GM19438 (cell line): ENCODE results near the gene TGIF2.

Experiments used
- ATAC-seq: cut with Tn5 transposase; IDR thresholded peaks from one replicate; pipeline ENCODE4 v1.9.1; 2021; ENCODE audit warnings: low read depth; ENCODE audit not compliant: unreplicated experiment

Gene TGIF2

DNA sequence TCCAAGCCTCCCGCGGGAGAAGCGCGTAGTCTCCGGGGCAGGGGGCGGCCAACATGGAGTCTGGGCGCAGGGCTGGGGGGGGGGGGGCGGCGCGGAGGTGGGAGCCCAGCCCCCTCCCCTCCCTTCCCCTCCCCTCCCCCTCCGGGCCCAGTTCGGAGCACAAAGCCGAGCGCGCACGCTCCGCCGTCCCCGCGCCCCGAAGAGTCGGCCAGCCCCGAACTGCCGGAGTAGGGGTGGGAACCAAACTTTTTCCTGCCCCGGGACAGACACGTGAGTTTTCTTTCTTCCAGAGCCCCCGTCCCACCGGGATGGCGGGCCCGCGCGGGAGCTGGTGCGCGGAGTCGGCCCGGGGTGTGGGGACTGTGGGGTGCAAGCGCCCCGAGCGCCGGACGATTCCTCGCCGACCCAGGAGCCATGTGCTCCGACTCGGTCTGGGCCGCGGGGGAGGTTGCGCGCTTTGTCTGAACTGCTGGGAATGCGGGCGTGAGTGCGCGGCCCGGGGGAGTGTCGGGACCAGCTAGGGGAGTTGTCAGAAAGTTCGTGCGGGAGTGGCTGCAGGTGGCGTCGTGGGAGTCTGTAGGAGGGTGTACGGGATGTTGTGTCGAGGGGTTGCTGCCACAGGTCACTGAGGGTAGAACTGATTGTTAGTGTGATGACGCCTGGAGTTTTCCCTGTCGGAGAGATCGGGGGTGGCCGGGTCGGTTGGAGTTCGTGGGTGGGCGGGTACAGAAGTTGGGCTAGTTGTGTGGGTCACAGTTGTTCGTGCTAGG lies 1.2 kb downstream of the TGIF2 start:
- ATAC-seq: no peak

- no peak for ATAC-seq
These were observed 2.7 kb downstream of the TGIF2 start for GRCh38 chr20:36576081-36576445.

- no peak for ATAC-seq
These were observed 5.1 kb downstream of the TGIF2 start for GRCh38 chr20:36578356-36579041.

GRCh38 chr20:36579996-36580545 lies 6.7 kb downstream of the TGIF2 start:
- ATAC-seq: no peak

GRCh38 chr20:36582322-36582721 lies 8.9 kb downstream of the TGIF2 start:
- ATAC-seq: no peak

DNA sequence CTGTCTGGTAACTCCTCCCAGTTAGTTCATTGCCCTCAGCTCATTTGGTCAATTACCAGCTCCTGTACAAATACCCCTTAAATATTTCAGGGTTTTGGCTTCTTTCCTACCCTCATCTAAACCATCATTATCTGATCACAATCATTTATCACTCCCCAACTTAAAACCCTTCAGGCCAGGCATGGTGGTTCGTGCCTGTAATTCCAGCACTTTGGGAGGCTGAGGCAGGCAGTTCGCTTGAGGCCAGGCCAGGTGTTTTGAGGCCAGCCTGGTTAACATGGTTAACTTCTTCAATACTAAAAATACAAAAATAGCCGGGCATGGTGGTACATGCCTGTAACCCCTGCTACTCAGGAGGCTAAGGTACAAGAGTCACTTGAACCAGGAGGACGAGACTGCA lies 9.4 kb downstream of the TGIF2 start:
- no peak for ATAC-seq

DNA sequence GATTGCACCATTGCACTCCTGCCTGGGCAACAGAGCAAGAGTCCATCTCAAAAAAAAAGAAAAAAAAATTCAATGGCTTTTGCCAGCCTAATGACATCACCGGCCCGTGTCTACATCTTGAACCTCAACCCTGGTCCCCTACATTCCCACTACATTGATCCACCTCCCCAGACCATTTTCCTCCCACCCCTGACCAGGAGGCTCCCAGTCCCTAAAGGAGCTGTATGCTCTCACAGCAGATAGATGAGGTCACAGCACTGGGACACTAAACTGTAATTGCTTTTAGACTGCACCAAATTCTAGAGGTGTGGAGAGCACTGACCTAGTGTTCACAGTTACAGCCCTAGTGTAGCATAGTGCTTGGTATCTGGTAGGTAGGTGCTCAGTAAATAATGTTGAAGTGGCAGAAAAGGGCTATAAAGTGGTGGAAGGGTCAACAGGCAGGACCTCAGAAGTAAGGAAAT lies 10.7 kb downstream of the TGIF2 start:
- ATAC-seq: no peak

DNA sequence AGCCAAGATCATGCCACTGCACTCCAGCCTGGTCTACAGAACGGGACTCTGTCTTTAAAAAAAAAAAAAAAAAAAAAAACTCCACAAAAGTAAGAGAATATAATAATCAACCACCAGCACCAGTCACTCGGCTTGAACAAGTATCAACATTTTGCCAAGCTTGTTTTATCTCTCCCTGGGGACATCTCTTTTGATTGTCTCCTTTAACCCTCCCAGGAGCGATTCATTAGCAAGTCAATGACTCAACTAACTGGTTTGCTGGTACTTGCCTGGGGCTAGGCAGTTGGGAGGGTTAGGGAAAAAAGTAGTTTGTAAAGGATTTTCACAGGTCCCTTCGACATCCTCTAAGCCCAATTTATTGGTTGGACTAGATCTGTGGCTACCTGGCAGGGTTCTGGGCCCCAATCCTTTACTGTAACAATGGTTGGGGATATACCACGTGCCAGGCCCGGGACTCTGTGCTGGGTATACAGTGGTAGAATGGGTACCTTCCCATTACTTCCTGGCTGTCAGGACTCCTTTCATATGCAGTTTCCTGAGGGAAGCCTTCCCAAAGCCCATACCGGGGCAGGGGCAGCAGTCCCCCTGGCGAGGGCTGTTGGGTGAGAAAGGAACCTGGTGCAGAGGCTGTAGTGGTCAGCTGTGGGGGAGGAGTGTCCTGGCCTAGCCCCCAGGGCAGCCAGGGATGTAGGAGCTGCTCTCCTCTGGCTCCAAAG lies 12.2 kb downstream of the TGIF2 start:
- no peak for ATAC-seq

- ATAC-seq: no peak
These were observed 14.1 kb downstream of the TGIF2 start for GRCh38 chr20:36587388-36588070.

GRCh38 chr20:36591281-36591680 lies 17.9 kb downstream of the TGIF2 start:
- no peak for ATAC-seq

DNA sequence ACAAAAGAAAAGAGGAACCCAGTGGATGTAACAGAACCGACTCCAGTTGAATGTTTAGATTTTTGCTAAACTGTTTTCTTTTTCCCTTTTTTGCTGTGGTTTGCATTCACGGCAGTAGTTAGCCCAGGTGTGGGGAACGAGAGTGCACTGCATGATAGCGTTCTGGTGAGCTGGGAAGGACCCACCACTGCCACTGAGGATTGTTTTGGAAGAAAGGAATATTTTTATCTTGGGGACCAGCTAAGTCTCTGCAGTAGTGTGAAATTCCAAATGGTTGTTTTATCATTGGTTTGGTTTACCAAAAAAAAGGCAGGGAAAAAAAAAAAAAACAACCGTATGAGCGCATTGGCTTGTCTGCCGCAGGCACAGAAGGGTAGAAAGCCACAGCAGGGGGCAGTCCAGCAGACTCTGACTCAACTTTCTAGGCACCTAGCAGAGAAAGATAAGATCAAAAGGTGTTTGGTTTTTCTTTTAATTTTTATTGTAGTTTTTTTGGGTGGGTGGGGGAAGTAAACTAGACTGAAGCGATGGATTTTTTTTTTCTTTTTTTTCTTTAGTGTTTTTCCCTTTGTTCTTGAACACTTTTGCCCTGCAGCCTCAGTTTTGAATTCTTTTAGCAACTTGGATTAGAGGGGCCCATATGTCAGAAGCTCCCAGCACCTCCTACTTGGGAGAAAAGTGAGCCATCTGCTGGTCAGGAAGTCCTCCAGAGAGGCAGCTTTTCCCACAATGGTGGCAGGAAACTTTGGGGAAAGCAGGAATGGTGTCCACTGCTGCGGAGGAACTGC lies 18.7 kb downstream of the TGIF2 start:
- ATAC-seq: no peak

DNA sequence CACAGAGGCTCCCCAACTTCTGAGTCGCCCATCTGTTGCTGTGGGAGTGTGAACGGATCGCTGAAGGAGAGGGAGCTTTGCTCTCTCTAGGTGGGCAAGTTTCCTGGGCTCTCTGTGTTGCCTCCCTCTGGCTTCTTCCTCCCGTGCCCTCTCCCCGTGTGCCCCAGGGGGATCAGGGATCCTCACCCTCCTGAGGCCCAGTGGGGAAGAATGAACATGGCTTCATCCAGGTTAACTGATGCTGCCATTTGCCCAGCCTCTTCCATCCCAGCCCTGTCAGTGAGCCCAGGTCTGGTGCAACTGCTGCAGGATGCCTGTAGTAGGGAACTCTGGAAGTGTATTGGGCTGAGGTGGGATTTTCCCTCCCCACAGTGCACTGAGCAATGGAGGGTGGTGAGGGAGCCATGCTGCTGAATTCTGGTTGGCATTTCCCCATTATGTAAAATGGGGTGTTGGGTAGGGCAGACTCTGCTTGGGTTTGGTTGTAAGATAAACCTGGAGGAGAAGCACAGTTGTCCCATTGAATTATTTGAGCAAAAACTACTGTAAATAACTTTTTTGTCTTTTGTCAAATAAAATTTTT lies 20.0 kb downstream of the TGIF2 start:
- no peak for ATAC-seq

- no peak for ATAC-seq
These were observed 26.5 kb downstream of the TGIF2 start for GRCh38 chr20:36599912-36600345.

DNA sequence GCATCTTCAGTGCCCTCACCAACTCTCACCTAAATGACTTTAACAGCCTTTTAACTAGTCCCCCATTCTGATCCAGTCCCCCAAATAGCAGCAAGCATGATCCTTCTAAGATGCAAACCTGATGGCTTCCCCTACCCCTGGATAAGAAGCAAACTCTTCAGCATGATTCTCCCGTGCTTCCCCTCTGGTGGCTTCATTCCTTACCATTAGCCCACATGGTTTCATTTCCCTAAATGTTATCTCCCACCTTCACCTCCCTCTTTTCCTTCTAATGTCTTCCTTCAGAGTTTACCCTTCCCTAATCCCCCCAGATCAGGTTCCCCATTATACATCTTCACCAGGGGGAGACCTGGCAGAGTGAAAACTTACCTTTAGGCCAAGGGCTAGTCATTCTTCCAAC lies 28.1 kb downstream of the TGIF2 start:
- ATAC-seq: no peak

DNA sequence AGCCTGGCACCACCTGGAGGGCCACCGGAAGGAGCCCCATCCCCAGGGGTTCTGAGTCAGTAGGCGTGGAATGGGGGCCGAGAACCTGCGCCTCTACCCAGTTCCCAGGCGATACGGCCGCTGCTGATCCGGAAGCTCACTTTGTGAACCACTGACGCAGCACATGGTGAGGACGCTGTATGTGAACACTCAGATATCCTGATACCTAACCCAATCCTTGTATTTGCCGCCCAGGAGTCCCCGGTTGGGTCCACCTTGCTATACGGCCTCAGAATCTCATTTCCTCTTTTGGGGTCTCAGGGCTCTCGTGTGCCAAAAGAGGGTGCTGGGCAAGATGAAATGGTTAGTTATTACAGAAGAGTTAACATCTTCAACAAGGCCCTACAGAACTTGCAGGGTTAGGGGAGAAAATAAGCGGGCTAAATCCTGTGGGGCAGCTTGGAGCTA lies 31.6 kb downstream of the TGIF2 start:
- ATAC-seq: peak; percentile 49

DNA sequence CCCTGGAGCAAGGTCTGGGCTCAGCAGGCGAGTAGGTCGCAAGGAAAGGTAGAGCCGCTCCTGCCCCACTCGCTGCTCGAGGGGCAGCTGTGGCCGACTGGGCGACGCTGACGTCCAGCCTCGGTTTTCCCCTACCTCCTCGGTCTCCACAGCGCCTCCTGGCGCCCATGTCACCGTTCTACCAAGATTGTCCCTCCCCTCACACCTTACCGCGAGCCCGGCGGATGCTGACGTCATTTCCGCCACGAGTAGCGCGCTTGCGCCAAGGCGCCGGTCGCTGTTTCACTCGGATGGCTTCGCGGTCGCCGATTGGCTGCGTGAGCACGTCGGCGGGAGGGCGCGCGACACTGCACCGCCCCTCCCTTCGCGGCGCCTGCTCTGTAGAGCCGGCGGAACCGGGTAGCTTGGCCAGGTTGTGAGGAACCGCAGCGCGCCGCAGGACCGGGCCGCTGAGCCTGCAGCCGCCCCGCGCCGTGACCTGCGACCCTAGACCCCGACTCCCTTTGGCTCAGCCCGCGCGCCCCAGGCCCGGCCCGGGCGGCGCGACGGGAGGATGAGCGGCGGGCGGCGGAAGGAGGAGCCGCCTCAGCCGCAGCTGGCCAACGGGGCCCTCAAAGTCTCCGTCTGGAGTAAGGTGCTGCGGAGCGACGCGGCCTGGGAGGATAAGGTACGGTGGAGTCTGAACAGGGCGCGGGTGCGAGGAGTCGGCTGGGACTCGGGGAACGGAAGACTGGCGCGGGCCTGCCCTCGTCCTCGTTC lies 32.2 kb downstream of the TGIF2 start, which contains the start of gene RAB5IF:
TSS of gene RAB5IF (plus strand) at position 381 of the 759 bp plus-strand sequence. CDS start at position 554, 173 bp downstream.
- peak; percentile 70 for ATAC-seq

DNA sequence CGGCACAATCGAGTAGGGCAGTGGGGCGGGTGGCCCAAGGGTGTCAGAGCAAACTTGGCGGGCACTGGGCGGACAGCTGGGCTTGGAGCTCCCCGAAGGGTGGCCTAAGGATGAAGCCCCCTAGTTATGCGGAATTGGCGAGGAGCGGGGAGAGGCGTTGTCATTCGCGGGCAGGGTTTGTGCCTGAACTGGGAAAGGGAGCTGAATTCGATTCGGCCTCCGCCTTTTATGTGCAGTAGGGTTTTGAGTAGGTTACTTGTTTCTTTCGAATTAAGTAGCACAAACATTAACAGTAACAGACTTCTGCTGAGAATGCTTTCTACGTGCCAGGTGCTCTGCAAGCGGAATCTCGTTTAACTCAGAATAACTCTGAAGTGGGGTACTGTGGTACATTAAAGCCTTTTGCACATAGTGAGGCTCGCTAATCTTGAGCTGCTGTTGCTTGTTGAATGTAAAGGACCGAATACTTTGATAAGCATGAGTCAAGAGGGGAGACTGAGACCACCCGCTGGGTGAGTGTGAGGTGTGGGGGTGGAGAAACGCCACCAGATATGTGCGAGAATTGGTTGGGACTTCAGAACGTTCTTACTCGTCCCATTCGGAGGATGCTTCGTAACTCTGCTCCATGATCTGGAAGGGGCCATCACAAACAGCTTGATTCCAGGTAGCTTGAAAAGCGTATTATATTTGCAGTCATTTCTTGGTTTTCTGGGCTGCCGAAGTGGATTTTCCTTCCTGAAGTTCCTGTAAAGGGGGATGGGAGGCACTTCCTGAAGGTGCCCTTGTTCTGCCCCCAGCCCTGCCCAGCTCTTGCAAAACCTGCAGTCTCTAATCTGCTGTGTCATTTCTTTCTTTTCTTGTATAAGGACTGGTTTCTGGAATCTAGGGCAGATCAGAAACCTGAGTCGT lies 33.0 kb downstream of the TGIF2 start:
- no peak for ATAC-seq
